Activated CD4-positive, CD25-positive, alpha-beta regulatory T cell treated with anti-CD3 and anti-CD28 coated beads, Interleukin-2, amount 50 U/mL, for 16 hours (primary cell): ENCODE results near the gene CLEC1A.

Source experiments
- DNase-seq: peaks from one replicate; pipeline ENCODE4 v3.0.0-alpha.2; 2020; ENCODE audit warnings: low read depth, low spot score

Gene CLEC1A

GRCh38 chr12:10098791-10099190 is at the start of gene CLEC1A:
Gene CLEC1A, minus strand, starts transcription at chr12:10098985. Its CDS starts 63 bp downstream, at chr12:10098922.
- no peak for DNase-seq

DNA sequence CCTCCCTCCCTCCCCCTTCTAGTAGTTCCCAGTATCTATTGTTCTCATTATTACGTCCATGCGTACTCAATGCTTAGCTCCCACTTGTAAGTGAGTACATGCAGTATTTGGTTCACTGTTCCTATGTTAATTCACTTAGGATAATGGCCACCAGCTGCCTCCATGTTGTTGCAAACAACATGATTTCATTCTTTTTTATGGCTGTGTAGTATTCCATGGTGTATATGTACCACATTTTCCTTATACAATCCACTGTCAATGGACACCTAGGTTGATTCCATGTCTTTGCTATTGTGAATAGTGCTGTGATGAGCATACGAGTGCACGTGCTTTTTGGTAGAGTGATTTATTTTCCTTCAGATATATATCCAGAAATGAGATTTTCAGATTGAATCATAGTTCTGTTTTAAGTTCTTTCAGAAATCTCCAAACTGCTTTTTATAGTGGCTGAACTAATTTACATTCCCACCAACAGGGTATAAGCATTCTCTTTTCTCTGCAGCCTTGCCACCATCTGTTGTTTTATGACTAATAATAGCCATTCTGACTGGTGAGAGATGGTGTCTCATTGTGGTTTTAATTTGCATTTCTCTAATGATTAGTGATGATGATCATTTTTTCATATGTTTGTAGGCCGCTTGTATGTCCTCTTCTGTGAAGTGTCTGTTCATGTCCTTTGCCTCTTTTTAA is 49.1 kb upstream of the CLEC1A start:
- DNase-seq, result no peak

GRCh38 chr12:10142976-10143589 is 44.3 kb upstream of the CLEC1A start:
- DNase-seq, result no peak

DNA sequence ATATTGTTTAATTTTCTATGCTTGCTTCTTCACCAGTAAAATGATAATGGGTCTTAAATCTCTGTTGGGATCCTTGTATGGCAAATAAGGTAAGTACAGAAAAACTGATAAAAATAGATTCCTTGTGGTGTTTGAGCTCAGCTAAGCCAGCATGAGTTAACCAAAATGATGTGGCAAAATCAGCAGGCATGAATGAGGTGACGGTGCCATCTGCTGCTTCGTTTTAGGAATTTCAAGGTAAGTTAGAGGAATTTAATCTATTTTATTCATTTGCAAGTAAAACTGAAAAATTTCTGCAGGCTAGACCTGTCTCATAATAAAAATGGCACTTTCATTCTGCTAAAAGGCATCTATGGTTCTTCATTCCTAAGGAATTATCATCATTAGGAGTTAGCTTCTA is 41.2 kb upstream of the CLEC1A start:
- DNase-seq, result no peak

GRCh38 chr12:10136637-10137205 is 37.9 kb upstream of the CLEC1A start:
- no peak for DNase-seq

GRCh38 chr12:10135126-10135525 is 36.3 kb upstream of the CLEC1A start:
- DNase-seq, result no peak

- DNase-seq, result no peak
Observed at GRCh38 chr12:10132850-10133370, 34.1 kb upstream of the CLEC1A start.

DNA sequence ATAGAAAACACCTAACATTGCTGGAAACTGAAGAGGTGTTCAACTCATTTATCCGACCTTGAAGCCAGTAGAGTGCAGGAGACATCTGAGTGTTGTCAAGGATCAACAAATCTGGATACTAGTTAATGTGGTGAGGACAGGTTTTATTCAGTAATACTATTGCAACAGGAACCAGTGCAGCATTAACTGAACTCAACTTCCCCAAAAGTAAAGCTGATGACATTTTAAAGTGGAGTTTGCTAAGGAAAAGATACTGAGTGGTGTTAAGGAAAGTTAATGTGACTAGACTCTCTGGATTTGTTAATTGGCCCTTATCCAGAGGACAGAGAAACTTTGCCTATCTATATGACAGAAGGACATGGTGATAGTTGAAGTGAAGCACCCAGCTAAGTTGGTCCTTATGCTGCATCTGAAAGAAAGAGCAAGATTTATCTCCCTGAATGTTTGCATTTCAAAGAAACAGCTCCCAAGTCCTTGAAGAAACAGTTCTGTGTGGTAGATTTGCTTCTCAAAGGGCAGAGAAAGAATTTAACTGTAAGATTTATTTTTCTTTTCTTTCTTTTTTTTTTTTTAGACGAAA is 32.4 kb upstream of the CLEC1A start:
- DNase-seq, result no peak

DNA sequence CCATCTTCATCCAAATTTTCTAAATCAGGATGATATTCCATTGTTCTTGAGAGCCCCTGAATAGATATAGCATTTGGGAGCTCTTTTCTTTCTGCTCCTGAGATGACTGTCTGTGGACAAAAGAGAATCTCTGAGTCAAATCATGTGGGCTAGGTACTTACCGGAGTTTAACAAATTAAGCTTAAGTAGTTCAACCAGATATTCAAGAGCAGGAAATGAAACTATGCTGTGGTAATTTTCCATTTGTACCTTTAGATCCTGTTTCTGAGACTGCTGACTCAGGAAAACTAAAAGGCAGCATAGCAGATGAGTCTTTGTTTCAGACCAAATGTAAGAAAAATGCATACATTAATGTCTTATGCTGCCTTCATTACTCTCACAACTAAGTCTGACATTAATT is 31.3 kb upstream of the CLEC1A start, which contains the start of gene CLEC7A:
CLEC7A (minus strand) TSS at position 158 of the 400 bp plus-strand sequence; CDS start at position 41, 117 bp downstream.
- DNase-seq, result no peak

DNA sequence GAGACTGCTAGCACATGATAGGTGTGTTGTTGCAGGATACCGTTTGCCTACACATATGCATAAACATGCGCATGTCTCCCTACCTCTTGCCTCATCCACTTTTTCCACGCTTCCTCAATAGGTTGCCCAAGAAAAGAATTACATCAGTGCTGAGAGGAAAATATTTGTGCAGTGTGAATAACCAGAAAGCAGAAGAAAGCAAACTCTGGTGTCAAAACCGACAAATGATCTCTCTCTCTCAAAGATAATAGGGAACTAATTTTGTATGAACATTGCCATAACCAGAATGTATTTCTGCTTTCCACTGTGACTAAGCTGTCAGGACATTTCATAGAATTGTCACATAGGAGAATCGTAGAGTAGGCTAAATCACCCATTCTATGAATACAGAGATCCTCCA is 29.9 kb upstream of the CLEC1A start:
- no peak for DNase-seq

GRCh38 chr12:10126413-10126812 is 27.6 kb upstream of the CLEC1A start:
- no peak for DNase-seq

GRCh38 chr12:10122689-10123088 is 23.9 kb upstream of the CLEC1A start:
- DNase-seq, result no peak

DNA sequence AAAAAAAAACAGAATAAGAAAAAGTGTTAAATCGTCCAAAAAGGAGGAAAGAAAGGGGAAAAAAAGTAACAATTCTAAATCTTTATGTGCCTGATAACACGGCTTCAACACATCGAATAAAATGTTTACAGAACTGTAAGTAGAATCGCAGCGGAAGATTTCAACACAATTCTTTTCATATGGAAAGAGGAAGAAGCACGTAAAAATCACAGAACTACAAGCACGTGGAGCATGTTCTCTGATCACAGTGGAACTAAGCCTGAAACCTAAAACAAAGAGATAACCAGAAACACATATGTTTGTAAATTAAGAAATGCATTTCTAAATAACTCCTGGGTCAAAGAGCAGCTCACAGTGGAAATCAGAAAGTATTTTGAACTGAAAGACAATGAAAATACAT is 22.5 kb upstream of the CLEC1A start:
- DNase-seq, result no peak

- DNase-seq, result no peak
Observed at GRCh38 chr12:10119066-10119465, 20.3 kb upstream of the CLEC1A start.

- DNase-seq, result no peak
Observed at GRCh38 chr12:10115890-10116289, 17.1 kb upstream of the CLEC1A start.

GRCh38 chr12:10115311-10115710 is 16.5 kb upstream of the CLEC1A start:
- no peak for DNase-seq

DNA sequence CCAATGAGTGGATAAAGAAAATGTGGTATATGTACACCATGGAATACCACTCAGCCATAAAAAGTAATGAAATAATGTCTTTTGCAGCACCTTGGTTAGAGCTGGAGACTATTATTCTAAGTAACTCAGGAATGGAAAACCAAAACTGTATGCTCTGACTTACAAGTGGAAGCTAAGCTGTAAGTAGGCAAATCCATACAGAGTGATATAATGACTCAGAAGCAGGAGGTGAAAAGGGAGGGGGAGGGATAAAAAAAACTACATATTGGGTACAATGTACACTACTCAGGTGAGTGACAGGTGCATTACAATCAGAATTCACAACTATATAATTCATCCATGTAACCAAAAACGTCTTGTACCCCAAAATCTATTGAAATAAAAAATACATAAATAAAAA is 15.1 kb upstream of the CLEC1A start:
- no peak for DNase-seq

DNA sequence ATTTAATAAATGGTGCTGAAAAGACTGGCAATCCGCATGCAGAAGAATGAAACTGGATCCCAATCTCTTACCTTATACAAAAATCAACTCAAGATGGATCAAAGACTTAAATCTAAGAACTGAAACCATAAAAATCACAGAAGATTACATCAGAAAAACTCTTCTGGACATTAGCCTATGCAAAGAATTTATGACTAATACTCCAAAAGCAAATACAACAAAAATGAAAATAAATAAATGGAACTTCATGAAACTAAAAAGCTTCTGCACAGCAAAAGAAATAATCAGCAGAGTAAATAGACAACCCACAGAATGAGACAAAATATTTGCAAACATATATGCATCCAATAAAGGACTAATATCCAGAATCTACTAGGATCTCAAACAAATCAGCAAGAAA is 14.3 kb upstream of the CLEC1A start:
- no peak for DNase-seq

GRCh38 chr12:10111451-10111850 is 12.7 kb upstream of the CLEC1A start:
- no peak for DNase-seq

DNA sequence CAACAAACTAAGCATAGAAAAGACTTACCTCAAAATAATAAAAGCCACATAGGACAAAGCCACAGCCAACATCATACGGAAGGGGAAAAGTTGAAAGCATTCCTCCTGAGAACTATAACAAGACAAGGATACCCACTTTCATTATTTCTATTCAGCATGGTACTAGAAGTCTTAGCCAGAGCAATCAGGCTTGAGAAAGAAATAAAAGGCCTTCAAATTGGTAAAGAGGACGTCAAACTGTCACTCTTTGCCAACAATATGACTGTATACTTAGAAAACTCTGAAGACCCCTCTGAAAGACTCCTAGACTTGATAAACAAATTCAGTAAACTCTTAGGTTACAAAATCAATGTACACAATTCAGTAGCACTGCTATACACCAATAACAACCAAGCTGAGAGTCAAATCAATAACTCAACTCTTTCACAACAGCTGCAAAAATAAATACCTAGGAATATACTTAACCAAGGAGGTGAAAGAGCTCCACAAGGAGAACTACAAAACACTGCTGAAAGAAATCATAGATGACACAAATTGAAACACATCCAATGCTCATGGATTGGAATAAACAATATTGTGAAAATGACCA is 11.6 kb upstream of the CLEC1A start:
- DNase-seq, result no peak

DNA sequence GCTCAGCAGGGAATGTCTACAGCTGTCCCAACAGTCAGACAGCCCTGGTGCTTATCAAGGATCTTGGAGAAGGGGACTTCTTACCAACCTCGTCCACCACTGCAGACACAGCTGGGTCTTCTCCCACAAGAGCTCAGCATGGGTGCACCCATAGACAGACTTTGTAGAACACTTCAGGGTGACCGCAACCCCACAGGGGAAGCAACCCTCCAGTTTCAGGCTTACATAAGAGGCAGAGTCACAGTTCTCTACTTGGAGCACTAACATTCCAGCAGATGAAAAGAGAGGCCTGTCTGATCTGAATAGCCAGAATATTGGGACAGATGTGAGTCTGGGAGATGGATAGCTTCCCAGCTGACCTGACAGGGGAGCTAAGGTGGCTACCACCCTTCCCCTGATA is 3.5 kb upstream of the CLEC1A start:
- DNase-seq, result no peak

- DNase-seq, result no peak
Observed at GRCh38 chr12:10101648-10102220, 2.9 kb upstream of the CLEC1A start.
